ENCODE data around the gene LRRC49. TPM values are rescaled to one million over a fixed set of nuclear protein-coding genes. Genes with fewer than 3 reads are reported as not detected.
"Not testable (repeated sequence)": the region's sequence is repeated elsewhere in the genome, so short reads cannot be mapped to it uniquely, and the experiment has no call there.

Gene LRRC49
- total RNA-seq, 2 experiments from 2014 or later, result 0.50 to 1.6 TPM

GRCh38 chr15:70933411-70933810 lies 40.8 kb downstream of the LRRC49 start:
- Mint-ChIP-seq H3K4me1 (no peaks in the 10 kb centered on the region), H3K9me3 (no peaks in the 10 kb centered on the region), H3K27me3 (peaks cover 18% of the 10 kb centered on the region), H3K4me3 (no peak overlapping the region), H3K36me3 (no peaks in the 10 kb centered on the region), H3K27ac (no peak overlapping the region)
- no peak for DNase-seq

DNA sequence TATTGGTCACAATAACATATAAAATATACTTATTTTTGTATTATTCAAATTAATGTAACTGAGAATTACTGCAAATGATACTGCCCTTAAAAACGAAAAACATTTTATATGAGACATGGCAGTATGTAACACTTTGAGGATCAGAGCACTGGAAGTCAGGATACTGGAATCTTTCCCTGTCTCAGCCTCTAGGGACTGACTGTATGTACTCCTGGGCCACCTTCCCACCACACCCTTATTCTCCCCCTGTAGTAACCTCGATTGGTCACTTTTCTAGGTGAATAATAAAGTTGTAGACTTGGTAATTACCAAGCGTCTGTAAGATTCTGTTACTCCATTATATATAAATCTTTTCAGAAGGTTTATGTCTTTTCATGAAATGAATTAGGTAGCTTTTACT lies 43.0 kb downstream of the LRRC49 start:
- Mint-ChIP-seq H3K27me3 (peaks cover 10% of the 10 kb centered on the region), H3K4me1 (no peaks in the 10 kb centered on the region), H3K27ac (no peak overlapping the region), H3K9me3 (no peaks in the 10 kb centered on the region), H3K36me3 (no peaks in the 10 kb centered on the region), H3K4me3 (no peak overlapping the region)
- no peak for DNase-seq

GRCh38 chr15:70936326-70936725 lies 43.7 kb downstream of the LRRC49 start:
- no peak for DNase-seq

DNA sequence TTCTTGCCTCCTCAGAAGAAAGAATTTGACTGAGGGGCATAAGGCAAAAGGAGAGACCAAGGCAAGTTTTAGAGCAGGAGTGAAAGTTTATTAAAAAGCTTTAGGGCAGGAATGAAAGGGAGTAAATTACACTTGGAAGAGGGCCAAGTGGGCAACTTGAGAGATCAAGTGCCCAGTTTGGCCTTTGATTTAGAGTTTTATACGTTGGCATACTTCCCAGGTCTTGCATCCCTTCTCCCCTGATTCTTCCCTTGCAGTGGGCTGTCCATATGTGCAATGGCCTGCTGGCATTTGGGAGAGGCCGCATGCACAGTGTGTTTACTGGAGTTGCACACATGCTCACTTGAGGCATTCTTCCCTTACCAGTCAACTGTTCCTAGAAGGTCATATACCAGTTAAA lies 50.7 kb downstream of the LRRC49 start:
- DNase-seq, H3K36me3 Mint-ChIP-seq, H3K27me3 Mint-ChIP-seq, H3K4me3 Mint-ChIP-seq, H3K27ac Mint-ChIP-seq, H3K4me1 Mint-ChIP-seq, H3K9me3 Mint-ChIP-seq: not testable (repeated sequence)

More at GRCh38 chr15:70936326-70936725, 43.7 kb downstream of the LRRC49 start:
- H3K9me3 Mint-ChIP-seq, result no peaks in the 10 kb centered on the region
- no peak overlapping the region for H3K4me3 Mint-ChIP-seq
- H3K27ac Mint-ChIP-seq, result no peak overlapping the region
- peaks cover 10% of the 10 kb centered on the region for H3K27me3 Mint-ChIP-seq
- no peaks in the 10 kb centered on the region for H3K4me1 Mint-ChIP-seq
- no peaks in the 10 kb centered on the region for H3K36me3 Mint-ChIP-seq

- H3K4me3 Mint-ChIP-seq, result no peak overlapping the region
- peaks cover 5% of the 10 kb centered on the region for H3K27me3 Mint-ChIP-seq
- H3K36me3 Mint-ChIP-seq, result no peaks in the 10 kb centered on the region
- H3K9me3 Mint-ChIP-seq, result peaks cover 3% of the 10 kb centered on the region
- no peak for DNase-seq
- no peak overlapping the region for H3K27ac Mint-ChIP-seq
- no peaks in the 10 kb centered on the region for H3K4me1 Mint-ChIP-seq
Observed at GRCh38 chr15:70947351-70948335, 55.0 kb downstream of the LRRC49 start.

GRCh38 chr15:70950953-70951352 lies 58.3 kb downstream of the LRRC49 start:
- Mint-ChIP-seq H3K27ac (no peak overlapping the region), H3K9me3 (peaks cover 3% of the 10 kb centered on the region), H3K27me3 (peaks cover 12% of the 10 kb centered on the region), H3K4me3 (no peak overlapping the region), H3K4me1 (no peaks in the 10 kb centered on the region), H3K36me3 (no peaks in the 10 kb centered on the region)
- DNase-seq, result no peak

GRCh38 chr15:70954171-70954570 lies 61.5 kb downstream of the LRRC49 start:
- H3K9me3 Mint-ChIP-seq, result peaks cover 3% of the 10 kb centered on the region
- peaks cover 22% of the 10 kb centered on the region for H3K27me3 Mint-ChIP-seq
- DNase-seq, result no peak
- H3K4me3 Mint-ChIP-seq, result no peak overlapping the region
- H3K27ac Mint-ChIP-seq, result no peak overlapping the region
- no peaks in the 10 kb centered on the region for H3K36me3 Mint-ChIP-seq
- H3K4me1 Mint-ChIP-seq, result no peaks in the 10 kb centered on the region

DNA sequence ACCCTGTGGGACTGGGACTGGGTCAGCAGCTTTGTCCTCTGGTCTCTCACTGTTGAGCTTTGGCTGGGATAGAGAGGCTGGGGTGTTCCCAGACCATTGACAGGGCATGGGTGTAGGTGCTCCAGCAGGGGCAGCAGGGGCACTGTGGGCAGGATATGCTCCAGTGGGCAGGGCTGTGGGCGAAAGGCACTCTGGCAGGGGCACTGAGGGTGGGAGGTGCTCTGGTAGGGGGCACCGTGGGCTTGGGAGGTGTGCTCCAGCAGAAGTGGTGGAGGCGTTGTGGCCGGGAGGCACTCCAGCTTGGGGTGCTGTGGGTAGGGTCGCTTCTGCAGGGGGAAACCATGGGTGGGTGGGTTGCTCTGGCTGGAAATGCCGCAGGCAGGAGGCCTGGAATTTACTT lies 62.1 kb downstream of the LRRC49 start:
- H3K36me3 Mint-ChIP-seq, result no peaks in the 10 kb centered on the region
- H3K4me1 Mint-ChIP-seq, result no peaks in the 10 kb centered on the region
- H3K4me3 Mint-ChIP-seq, result no peak overlapping the region
- peaks cover 24% of the 10 kb centered on the region for H3K27me3 Mint-ChIP-seq
- peaks cover 3% of the 10 kb centered on the region for H3K9me3 Mint-ChIP-seq
- no peak overlapping the region for H3K27ac Mint-ChIP-seq
- DNase-seq, result no peak

DNA sequence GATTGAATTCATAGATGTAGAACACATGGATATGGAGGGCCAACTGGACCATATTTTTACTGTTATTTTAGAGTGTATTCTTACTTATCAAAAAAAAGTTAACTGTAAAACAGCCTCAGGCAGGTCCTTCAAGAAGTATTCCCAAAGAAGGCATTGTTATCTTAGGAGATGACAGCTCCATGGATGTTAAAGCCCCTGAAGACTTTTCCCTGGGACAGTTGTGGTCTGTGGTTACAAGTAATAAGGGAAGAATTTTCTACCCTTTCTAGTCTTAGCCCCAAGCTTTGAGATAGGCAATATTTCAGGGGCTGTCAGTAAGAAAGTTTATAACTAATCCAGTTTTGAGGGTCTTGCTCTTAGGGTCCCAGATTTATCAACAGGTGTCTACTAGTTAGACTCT lies 62.5 kb downstream of the LRRC49 start:
- no peak for DNase-seq
- H3K27me3 Mint-ChIP-seq, result peaks cover 27% of the 10 kb centered on the region

DNA sequence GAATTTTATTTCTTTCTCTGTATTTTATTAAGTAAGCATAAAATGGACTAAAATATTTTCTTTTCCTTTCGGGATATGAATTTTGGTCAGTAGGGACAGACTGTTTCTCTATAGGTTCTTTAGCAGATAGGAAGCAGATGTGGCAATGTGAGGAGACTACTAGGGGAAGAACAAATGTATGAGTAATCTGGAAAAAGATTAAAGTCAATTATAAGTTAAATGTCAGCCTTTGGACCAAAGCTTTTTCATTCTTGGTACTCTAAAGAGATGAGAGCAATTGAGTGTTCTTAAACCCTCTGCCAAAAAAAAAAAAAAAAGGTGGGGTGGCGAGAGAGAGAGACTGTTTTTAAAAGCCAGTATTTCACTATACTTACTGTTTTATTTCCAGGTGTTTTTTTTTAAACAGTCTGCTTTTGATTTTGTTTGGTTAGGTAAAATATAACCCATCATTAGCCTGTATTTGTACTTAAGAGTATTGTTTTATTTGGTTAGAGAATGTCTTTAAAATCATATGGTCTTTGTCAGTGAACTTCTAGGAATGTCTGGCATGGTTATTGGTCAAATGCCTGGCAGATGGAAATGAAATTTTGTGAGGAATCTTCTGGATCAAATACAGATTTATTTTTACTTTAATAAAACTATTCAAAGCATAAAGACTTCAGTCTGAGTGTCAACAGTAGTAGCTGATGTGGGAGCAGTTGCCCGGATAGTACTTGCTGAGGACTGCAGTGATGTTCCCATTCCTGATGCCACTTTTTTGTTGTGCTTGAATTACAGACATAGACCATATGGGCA lies 63.8 kb downstream of the LRRC49 start:
- H3K27me3 Mint-ChIP-seq, result peaks cover 31% of the 10 kb centered on the region

More for the DNA sequence above, 62.5 kb downstream of the LRRC49 start:
- Mint-ChIP-seq H3K4me3 (no peak overlapping the region), H3K4me1 (no peaks in the 10 kb centered on the region), H3K27ac (no peak overlapping the region), H3K36me3 (no peaks in the 10 kb centered on the region), H3K9me3 (peaks cover 3% of the 10 kb centered on the region)

DNA sequence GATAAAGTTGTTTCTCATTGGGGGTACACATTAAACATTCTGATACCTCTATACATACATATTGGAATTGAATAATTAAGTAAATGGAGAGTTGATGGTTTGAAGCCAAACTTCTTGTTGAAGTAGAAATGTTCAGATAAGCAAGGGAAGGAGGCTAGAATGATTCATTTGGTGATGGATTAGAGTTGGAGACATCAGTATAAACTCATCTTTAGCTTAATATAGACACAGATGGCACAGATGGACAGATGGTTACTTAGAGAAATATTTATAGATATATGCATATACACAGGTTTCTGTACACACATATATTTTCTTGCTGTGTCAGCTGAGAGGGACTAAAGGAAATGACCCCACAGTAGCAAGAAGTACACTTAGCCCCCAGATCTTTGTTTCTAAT lies 69.5 kb downstream of the LRRC49 start:
- no peaks in the 10 kb centered on the region for H3K4me1 Mint-ChIP-seq
- no peaks in the 10 kb centered on the region for H3K9me3 Mint-ChIP-seq

More for the DNA sequence above, 63.8 kb downstream of the LRRC49 start:
- DNase-seq, result no peak
- no peak overlapping the region for H3K27ac Mint-ChIP-seq
- no peak overlapping the region for H3K4me3 Mint-ChIP-seq
- H3K9me3 Mint-ChIP-seq, result no peaks in the 10 kb centered on the region
- no peaks in the 10 kb centered on the region for H3K4me1 Mint-ChIP-seq
- no peaks in the 10 kb centered on the region for H3K36me3 Mint-ChIP-seq

DNA sequence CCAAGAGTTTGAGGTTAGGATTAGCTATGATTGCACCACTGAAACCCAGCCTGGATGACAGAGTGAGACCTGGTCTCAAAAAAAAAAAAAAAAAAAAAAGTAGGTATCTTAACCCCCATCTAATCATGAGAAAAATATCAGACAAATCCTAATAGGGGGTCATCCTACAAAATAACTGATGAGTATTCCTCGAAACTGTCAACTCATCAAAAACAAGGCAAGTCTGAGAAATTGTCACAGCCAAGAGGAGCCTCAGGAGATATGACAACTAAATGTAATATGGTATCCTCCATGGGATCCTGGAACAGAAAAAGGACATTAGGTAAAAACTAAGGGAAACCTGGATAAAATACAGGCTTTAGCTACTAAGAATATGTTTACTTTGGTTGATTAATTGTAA lies 70.6 kb downstream of the LRRC49 start:
- Mint-ChIP-seq H3K27me3 (peaks cover 11% of the 10 kb centered on the region), H3K36me3 (no peaks in the 10 kb centered on the region), H3K27ac (no peak overlapping the region), H3K4me3 (no peak overlapping the region), H3K4me1 (no peaks in the 10 kb centered on the region), H3K9me3 (no peaks in the 10 kb centered on the region)
- no peak for DNase-seq

More for the DNA sequence above, 69.5 kb downstream of the LRRC49 start:
- no peak overlapping the region for H3K27ac Mint-ChIP-seq
- no peak overlapping the region for H3K4me3 Mint-ChIP-seq
- DNase-seq, result no peak
- peaks cover 14% of the 10 kb centered on the region for H3K27me3 Mint-ChIP-seq
- H3K36me3 Mint-ChIP-seq, result no peaks in the 10 kb centered on the region

DNA sequence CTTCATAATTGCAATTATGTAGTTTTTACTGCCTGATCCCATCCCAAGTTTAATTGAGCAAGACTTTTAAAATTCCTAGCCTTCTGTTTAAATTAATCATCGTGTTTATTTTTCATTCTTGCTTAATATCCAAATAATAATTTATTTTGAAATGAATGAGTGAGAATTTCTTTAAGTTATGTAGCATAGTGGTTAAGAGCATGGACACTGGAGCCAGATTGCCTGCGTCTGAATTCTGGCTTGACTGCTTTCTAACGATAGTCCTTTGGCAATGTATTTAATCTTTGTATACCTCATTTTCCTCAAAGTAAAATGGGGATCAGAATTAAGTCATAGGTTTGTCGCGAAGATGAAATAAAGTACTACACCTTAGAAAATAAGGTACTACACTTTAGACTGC lies 71.4 kb downstream of the LRRC49 start:
- Mint-ChIP-seq H3K4me3 (no peak overlapping the region), H3K27me3 (peaks cover 9% of the 10 kb centered on the region), H3K4me1 (no peaks in the 10 kb centered on the region), H3K27ac (no peak overlapping the region), H3K36me3 (no peaks in the 10 kb centered on the region), H3K9me3 (no peaks in the 10 kb centered on the region)
- no peak for DNase-seq

GRCh38 chr15:70964686-70965085 lies 72.1 kb downstream of the LRRC49 start:
- Mint-ChIP-seq H3K4me1 (no peaks in the 10 kb centered on the region), H3K36me3 (no peaks in the 10 kb centered on the region), H3K27me3 (peaks cover 7% of the 10 kb centered on the region), H3K4me3 (no peak overlapping the region), H3K27ac (no peak overlapping the region), H3K9me3 (no peaks in the 10 kb centered on the region)
- DNase-seq, result no peak

DNA sequence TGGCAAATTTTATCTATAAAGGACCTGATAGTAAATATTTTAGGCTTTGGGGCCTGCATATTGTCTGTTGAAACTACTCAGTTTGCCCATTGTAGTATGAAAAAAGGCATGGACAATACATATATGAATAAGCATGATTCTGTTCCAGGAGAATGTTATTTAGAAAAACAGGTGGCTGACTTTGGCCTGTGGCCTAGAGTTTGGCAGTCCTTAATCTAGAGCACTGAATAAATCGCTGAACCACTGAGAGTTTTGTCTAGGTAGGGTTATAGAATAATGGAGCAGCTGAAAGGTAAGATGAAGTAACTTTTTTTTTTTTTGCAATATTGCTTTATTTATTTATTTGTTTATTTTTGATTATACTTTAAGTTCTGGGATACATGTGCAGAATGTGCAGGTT lies 75.0 kb downstream of the LRRC49 start:
- DNase-seq, result no peak
- Mint-ChIP-seq H3K36me3 (no peaks in the 10 kb centered on the region), H3K9me3 (no peaks in the 10 kb centered on the region), H3K4me1 (no peaks in the 10 kb centered on the region), H3K4me3 (no peak overlapping the region), H3K27me3 (peaks cover 5% of the 10 kb centered on the region), H3K27ac (no peak overlapping the region)

Measured in activated naive CD8-positive, alpha-beta T cell treated with anti-CD3 and anti-CD28 coated beads for 36 hours (primary cell).